HCT116 (cell line): Measurements from ENCODE around the gene SCN1B. TPM values are rescaled to one million over a fixed set of nuclear protein-coding genes. Genes with fewer than 3 reads are reported as not detected.

Experiments
- ATAC-seq: fragments of 200-7000 bp; cut with Tn5 transposase; 2 replicates; pipeline ENCODE4 v1.9.1; 2020; ENCODE audit warnings: mild to moderate bottlenecking, moderate library complexity
- BruUV-seq: library from RNA; stranded (reverse); fragments of 400-500 nt; replicated peaks from 2 replicates; lab custom pipeline; 2021; lab: Mats Ljungman, UMichigan
- CTCF ChIA-PET: fragments of 300-600 bp; sonication (Branson Sonifier 250); formaldehyde crosslinking; loops from one replicate; lab custom pipeline; 2021; ENCODE audit warnings: antibody characterized with exemption; lab: Charles Lee
- POLR2A ChIA-PET: fragments of 300-600, 350-600 bp; sonication (Branson Sonifier 250); formaldehyde crosslinking; loops from one replicate; lab custom pipeline; 2021; ENCODE audit warnings: antibody characterized with exemption; lab: Charles Lee
- RAD21 ChIA-PET, 2 experiments: fragments of 300-600 bp; sonication (Branson Sonifier 250); formaldehyde crosslinking; loops; one replicate each; lab custom pipeline; 2023; ENCODE audit warnings: low total read pairs in 2 of 2; ENCODE audit not compliant: uncharacterized antibody in 2 of 2, unreplicated experiment in 2 of 2, low non-redundant PET in 1 of 2; lab: Charles Lee
- DNase-seq: peaks from one replicate; pipeline ENCODE4 v3.0.0-alpha.2; 2010; ENCODE audit warnings: low read depth, low spot score
- H2AFZ ChIP-seq: fragments of 200-600 bp; shearing (Covaris generic), sonication (generic); 2 replicates; pipeline ENCODE4 v1.6.1; 2017; ENCODE audit warnings: low read depth, mixed run types, mixed read lengths, antibody characterized with exemption, low read length; ENCODE audit not compliant: poor library complexity, severe bottlenecking
- H3K27ac ChIP-seq: 2 replicates; pipeline ENCODE4 v1.5.1; 2012; ENCODE audit warnings: low read depth, low read length
- H3K27me3 ChIP-seq: fragments of 200-600 bp; sonication (generic); 2 replicates; pipeline ENCODE4 v1.6.1; 2016; ENCODE audit warnings: mixed run types, low read length, mixed read lengths; ENCODE audit not compliant: insufficient read depth
- H3K36me3 ChIP-seq, 2 experiments: fragments of 200-500 bp in 1 of 2; fragments of 200-600 bp in 1 of 2; sonication (Bioruptor generic) in 1 of 2; sonication (generic) in 1 of 2; 2 replicates each; pipeline versions ENCODE4 v1.5.1 to v1.6.1; 2014 to 2016; ENCODE audit warnings: low read length in 2 of 2, inconsistent platforms in 1 of 2, mixed read lengths in 1 of 2, mixed run types in 1 of 2; ENCODE audit not compliant: insufficient read depth in 2 of 2, control insufficient read depth in 1 of 2
- H3K4me1 ChIP-seq, 2 experiments: fragments of 200-600 bp in 1 of 2; sonication (generic) in 1 of 2; 2 replicates each; pipeline versions ENCODE4 v1.5.1 to v1.6.1; 2012 to 2017; ENCODE audit warnings: low read length in 2 of 2, inconsistent platforms in 1 of 2, mild to moderate bottlenecking in 1 of 2, mixed read lengths in 1 of 2, mixed run types in 1 of 2, moderate library complexity in 1 of 2; ENCODE audit not compliant: insufficient read depth in 2 of 2, control insufficient read depth in 1 of 2
- H3K4me2 ChIP-seq: fragments of 200-600 bp; sonication (generic); 2 replicates; pipeline ENCODE4 v1.6.1; 2017; ENCODE audit warnings: mixed run types, low read length, mixed read lengths
- H3K4me3 ChIP-seq, 2 experiments: fragments of 200-600 bp in 1 of 2; sonication (generic) in 1 of 2; replicated peaks in 1 of 2; 2 replicates each; pipeline ENCODE4 v1.5.1; 2011 to 2016; ENCODE audit warnings: low read length in 2 of 2, control low read depth in 1 of 2, low read depth in 1 of 2, mild to moderate bottlenecking in 1 of 2, mixed read lengths in 1 of 2, mixed run types in 1 of 2
- H3K79me2 ChIP-seq: fragments of 200-600 bp; sonication (generic); 2 replicates; pipeline ENCODE4 v1.6.1; 2017; ENCODE audit warnings: mild to moderate bottlenecking, mixed run types, low read length, moderate library complexity, mixed read lengths; ENCODE audit not compliant: insufficient read depth
- H3K9ac ChIP-seq: fragments of 200-600 bp; sonication (generic); 2 replicates; pipeline ENCODE4 v1.6.1; 2016; ENCODE audit warnings: low read length, mixed read lengths
- H3K9me2 ChIP-seq: fragments of 200-600 bp; sonication (generic), shearing (Covaris generic); 2 replicates; pipeline ENCODE4 v1.6.1; 2017; ENCODE audit warnings: mixed run types, mild to moderate bottlenecking, moderate library complexity; ENCODE audit not compliant: insufficient read depth
- H3K9me3 ChIP-seq, 2 experiments: fragments of 200-500 bp in 1 of 2; fragments of 200-600 bp in 1 of 2; sonication (Bioruptor generic) in 1 of 2; sonication (generic) in 1 of 2; 2 replicates each; pipeline ENCODE4 v1.6.1; 2014 to 2017; ENCODE audit warnings: low read length in 2 of 2, mixed read lengths in 2 of 2, inconsistent platforms in 1 of 2, low read depth in 1 of 2, mild to moderate bottlenecking in 1 of 2, mixed run types in 1 of 2, moderate library complexity in 1 of 2; ENCODE audit not compliant: control insufficient read depth in 1 of 2, insufficient read depth in 1 of 2
- H4K20me1 ChIP-seq: fragments of 200-600 bp; sonication (generic), shearing (Covaris generic); 2 replicates; pipeline ENCODE4 v1.6.1; 2017; ENCODE audit warnings: mixed run types, mild to moderate bottlenecking, moderate library complexity; ENCODE audit not compliant: insufficient read depth
- CBX3 ChIP-seq: IDR thresholded peaks from 2 replicates; pipeline ENCODE4 v1.6.1; 2012; ENCODE audit warnings: low read depth
- ELF1 ChIP-seq: IDR thresholded peaks from 2 replicates; pipeline ENCODE4 v1.6.1; 2012; ENCODE audit warnings: low read depth, borderline replicate concordance
- EZH2 ChIP-seq: fragments of 200-600 bp; sonication (generic); IDR thresholded peaks from 2 replicates; pipeline ENCODE4 v1.6.1; 2017; ENCODE audit warnings: antibody characterized with exemption, mixed run types
- JUND ChIP-seq: IDR thresholded peaks from 2 replicates; pipeline ENCODE4 v1.6.1; 2012
- SRF ChIP-seq: IDR thresholded peaks from 2 replicates; pipeline ENCODE4 v1.6.1; 2012; ENCODE audit warnings: low read depth
- intact Hi-C: fragments of 100-400 bp; cut with micrococcal nuclease; formaldehyde crosslinking; loops from 2 replicates; pipeline ENCODE4 v1.10.0; 2022
- total RNA-seq: library from RNA; stranded (reverse); gene quantifications from one replicate; pipeline ENCODE4 v1.2.1, GENCODE V29; 2021; ENCODE audit not compliant: unreplicated experiment

The SCN1B gene
- total RNA-seq, 1 experiment from 2014 or later, result 6.6 TPM

DNA sequence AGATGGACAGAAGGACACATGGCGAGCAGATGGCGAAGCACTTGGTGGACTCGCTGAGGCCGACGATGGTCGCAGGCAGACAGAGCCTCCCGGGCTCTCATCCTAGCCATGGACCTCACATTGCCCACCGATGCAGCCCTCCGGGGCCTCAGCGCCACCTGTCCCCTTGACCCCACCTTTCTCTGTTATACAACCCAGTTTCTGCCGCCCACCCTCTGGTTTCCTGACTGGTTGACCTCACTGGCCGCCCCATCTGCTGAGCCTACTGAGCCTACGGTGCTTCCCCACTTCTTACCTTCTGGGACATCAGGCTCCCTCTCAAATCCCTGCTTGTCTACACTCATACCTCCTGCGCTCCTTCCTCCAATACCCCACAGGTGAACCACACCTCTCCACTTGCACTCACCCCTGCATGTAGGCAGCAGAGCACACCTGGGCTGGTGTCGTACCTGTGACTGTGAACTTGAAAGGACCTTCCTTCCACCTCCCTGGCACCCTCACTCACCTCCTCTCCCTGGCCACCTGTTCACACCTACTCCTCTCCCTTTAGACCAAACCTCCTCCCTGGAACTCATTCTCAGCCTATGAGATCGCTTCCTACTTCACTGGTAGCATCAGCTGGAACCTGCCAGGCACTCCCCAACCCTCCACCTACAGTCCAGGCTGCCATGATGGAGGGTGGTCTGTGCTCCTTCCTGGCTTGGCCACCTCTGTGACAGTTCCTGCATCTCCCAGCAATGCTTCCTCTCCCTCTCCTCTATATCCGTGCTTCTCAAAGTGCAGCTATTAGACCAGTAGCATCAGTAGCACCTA, 47.3 kb downstream of the SCN1B start:
- Histone ChIP-seq H3K79me2 (no peaks in the 10 kb centered on the region), H3K27ac (no peak overlapping the region), H3K36me3 (no peaks in the 10 kb centered on the region), H4K20me1 (no peaks in the 10 kb centered on the region), H3K27me3 (no peaks in the 10 kb centered on the region), H3K4me1 (no peaks in the 10 kb centered on the region), H3K9ac (no peak overlapping the region), H3K9me2 (no peaks in the 10 kb centered on the region), H2AFZ (no peak overlapping the region), H3K4me3 (no peak overlapping the region), H3K9me3 (no peaks in the 10 kb centered on the region)
- ATAC-seq, result no peak
- ChIA-PET POLR2A (no interaction called here), CTCF (no interaction called here)
- no peak for DNase-seq
- BruUV-seq, result no TSS peak
- intact Hi-C loops, result no loop called here
- TF ChIP-seq EZH2 (no peak), SRF (no peak), CBX3 (no peak), ELF1 (no peak)
- TF ChIP-seq, all 23 proteins: peak for 0
- no peak overlapping the region for H3K4me2 ChIP-seq
- RAD21 ChIA-PET, result no interaction called here

DNA sequence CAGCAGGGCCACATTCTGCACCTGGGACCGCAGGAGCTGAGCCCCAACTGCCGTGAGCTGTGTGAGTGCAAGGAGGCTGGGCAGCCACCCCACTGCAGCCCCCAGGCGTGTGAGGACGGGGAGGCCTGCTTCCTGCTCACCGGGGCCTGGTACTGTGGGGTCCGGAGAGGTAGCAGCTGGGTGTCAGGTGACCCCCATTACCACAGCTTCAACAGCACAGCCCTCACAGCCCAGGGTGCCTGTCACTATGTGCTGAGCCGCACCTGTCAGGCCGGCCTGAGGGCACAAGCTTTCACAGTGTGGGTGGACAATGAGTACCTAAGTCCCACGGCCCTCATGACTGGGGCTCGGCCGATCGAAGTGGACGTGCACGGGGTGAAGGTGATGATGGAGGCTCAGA, 49.6 kb downstream of the SCN1B start:
- no peak overlapping the region for H3K4me2 ChIP-seq
- ChIA-PET CTCF (no interaction called here), POLR2A (no interaction called here), RAD21 (no interaction called here)
- TF ChIP-seq SRF, result no peak
- TF ChIP-seq JUND, result no peak
- no peaks in the 10 kb centered on the region for H3K9me3 ChIP-seq
- no peak overlapping the region for H3K4me3 ChIP-seq
- ATAC-seq (no peak), DNase-seq (no peak)
- H2AFZ ChIP-seq, result no peak overlapping the region
- H3K9me2 ChIP-seq, result no peaks in the 10 kb centered on the region
- no TSS peak for BruUV-seq
- no peaks in the 10 kb centered on the region for H3K4me1 ChIP-seq
- H3K27me3 ChIP-seq, result no peaks in the 10 kb centered on the region
- H3K9ac ChIP-seq, result no peak overlapping the region
- no peaks in the 10 kb centered on the region for H3K79me2 ChIP-seq
- intact Hi-C loops, result no loop called here
- H4K20me1 ChIP-seq, result no peaks in the 10 kb centered on the region
- no peak overlapping the region for H3K27ac ChIP-seq
- H3K36me3 ChIP-seq, result no peaks in the 10 kb centered on the region
